Measurements from ENCODE around the gene MADCAM1. TPM values are rescaled to one million over a fixed set of nuclear protein-coding genes. Genes with fewer than 3 reads are reported as not detected.
"Not testable (repeated sequence)": the region's sequence is repeated elsewhere in the genome, so short reads cannot be mapped to it uniquely, and the experiment has no call there.

Gene MADCAM1
- total and polyA plus RNA-seq, 2 donors (not counting 1 experiment from before 2014, with no cell fraction given) = 0.70 to 2.5 TPM

DNA sequence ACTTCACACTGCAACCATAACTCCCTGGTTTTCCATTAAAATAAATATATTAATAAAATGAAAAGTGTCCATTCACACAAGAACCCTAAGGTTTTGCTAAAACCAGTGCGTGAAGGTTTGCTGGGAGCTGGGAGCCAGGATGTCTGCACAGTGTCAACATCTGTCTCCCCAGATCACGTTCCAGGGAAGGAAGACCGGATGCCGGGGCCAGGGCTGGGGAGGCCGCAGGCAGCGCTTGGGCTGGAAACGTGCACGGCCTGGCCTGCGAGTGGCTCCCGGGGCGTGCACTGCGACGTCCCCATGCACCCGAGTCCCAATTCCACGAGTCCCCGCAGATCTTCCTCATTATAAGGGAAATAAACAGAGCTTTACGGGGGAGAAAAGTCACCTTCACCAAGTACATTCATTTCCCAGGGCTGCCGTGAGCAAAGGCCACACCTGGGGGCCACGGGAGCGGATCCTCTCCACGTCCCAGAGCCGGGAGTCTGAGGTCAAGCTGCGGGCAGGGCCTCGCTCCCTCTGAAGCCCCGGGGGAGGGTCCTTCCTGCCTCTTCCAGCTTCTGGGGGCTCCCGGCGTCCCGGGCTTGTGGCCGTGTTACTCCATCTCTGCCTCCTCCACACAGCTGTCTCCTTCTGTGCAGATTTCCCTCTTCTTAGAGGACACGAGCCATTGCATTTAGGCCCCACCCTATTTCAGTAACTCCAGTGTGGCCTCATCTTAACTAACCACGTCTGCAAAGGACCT lies 48.3 kb upstream of the MADCAM1 start:
- no peaks in the 10 kb centered on the region for H3K27me3 Mint-ChIP-seq
- no peaks in the 10 kb centered on the region for H3K4me1 Mint-ChIP-seq
- no peak overlapping the region for H3K4me3 Mint-ChIP-seq
- Histone ChIP-seq H2AFZ (ENCODE audit: insufficient read depth, low read depth, low read length, poor library complexity, severe bottlenecking) (no peak overlapping the region), H3K9me3 (ENCODE audit: control extremely low read depth in 1 of 3, control insufficient read depth in 2 of 3, insufficient read depth in 1 of 3, low read length in 2 of 3) (peaks cover 0 to 30% (median 0%) of the 10 kb centered on the region in 3 donors), H3K27ac (ENCODE audit: low read length in 2 of 2) (no peak overlapping the region), H3K4me3 (ENCODE audit: control extremely low read depth in 1 of 5, extremely low read depth in 1 of 5, insufficient read depth in 1 of 5, low read depth in 2 of 5, low read length in 4 of 5) (no peak overlapping the region), H3K36me3 (replicated peaks in 1 of 2; ENCODE audit: control extremely low read depth in 1 of 2, control insufficient read depth in 1 of 2, extremely low read depth in 1 of 2, insufficient read depth in 2 of 2, low read length in 1 of 2) (no peaks in the 10 kb centered on the region), H3K27me3 (replicated peaks in 1 of 4; ENCODE audit: control extremely low read depth in 1 of 4, control insufficient read depth in 3 of 4, insufficient read depth in 4 of 4, low read length in 3 of 4) (no peaks in the 10 kb centered on the region), H3K4me2 (replicated peaks; ENCODE audit: low read depth, low read length, poor library complexity, severe bottlenecking) (no peak overlapping the region), H4K20me1 (ENCODE audit: control insufficient read depth, insufficient read depth, low read length, poor library complexity, severe bottlenecking) (no peaks in the 10 kb centered on the region), H3K4me1 (ENCODE audit: control insufficient read depth in 2 of 2, insufficient read depth in 2 of 2, low read length in 2 of 2) (no peaks in the 10 kb centered on the region), H3K79me2 (ENCODE audit: control insufficient read depth, insufficient read depth, low read length) (no peaks in the 10 kb centered on the region), H3K9ac (ENCODE audit: low read length) (no peak overlapping the region)
- ATAC-seq (ENCODE audit: low read depth) (no peak), DNase-seq (no peak)
- no peaks in the 10 kb centered on the region for H3K9me3 Mint-ChIP-seq (ENCODE audit: insufficient read depth)
- ChIA-PET CTCF (no interaction called here), POLR2A (no interaction called here)
- intact Hi-C loops (cut with micrococcal nuclease) = no loop called here
- WGBS (ENCODE audit: insufficient coverage) = 56% methylated on average over 30 of the region's 31 CpGs
- H3K27ac Mint-ChIP-seq = no peak overlapping the region
- no peak for TF ChIP-seq EZH2 (IDR thresholded peaks at IDR 0.05; ENCODE audit: borderline replicate concordance, insufficient read depth, low read depth, low read length, poor library complexity, severe bottlenecking)
- TF ChIP-seq, protein P1, sequence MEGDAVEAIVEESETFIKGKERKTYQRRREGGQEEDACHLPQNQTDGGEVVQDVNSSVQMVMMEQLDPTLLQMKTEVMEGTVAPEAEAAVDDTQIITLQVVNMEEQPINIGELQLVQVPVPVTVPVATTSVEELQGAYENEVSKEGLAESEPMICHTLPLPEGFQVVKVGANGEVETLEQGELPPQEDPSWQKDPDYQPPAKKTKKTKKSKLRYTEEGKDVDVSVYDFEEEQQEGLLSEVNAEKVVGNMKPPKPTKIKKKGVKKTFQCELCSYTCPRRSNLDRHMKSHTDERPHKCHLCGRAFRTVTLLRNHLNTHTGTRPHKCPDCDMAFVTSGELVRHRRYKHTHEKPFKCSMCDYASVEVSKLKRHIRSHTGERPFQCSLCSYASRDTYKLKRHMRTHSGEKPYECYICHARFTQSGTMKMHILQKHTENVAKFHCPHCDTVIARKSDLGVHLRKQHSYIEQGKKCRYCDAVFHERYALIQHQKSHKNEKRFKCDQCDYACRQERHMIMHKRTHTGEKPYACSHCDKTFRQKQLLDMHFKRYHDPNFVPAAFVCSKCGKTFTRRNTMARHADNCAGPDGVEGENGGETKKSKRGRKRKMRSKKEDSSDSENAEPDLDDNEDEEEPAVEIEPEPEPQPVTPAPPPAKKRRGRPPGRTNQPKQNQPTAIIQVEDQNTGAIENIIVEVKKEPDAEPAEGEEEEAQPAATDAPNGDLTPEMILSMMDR (IDR thresholded peaks at IDR 0.05) = no peak

DNA sequence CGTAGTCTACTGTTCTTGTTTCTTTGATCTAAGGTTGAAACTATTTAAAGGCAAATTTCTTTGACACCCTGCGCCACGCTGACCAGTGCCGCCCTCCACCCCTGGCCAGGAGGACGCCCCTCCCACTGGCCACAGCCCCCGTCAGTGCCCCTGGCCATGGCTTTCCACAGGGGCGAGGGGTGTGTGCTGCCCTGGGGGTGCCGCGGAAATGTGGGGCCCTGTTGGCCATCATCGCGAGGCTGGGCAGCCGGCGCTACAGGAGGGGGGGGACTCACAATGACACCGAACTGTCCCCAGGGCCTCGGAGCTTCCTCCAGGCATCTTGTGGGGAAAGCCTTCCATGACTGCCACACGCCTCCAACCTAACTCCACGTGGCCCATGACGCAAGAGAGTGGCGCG lies 46.4 kb upstream of the MADCAM1 start:
- intact Hi-C loops (cut with micrococcal nuclease) = no loop called here
- CTCF ChIA-PET = no interaction called here
- 97% methylated on average over 16 of the region's 20 CpGs for WGBS (ENCODE audit: insufficient coverage)
- Histone ChIP-seq H4K20me1 (ENCODE audit: control insufficient read depth, insufficient read depth, low read length, poor library complexity, severe bottlenecking) (no peaks in the 10 kb centered on the region), H3K4me3 (ENCODE audit: control extremely low read depth in 1 of 5, extremely low read depth in 1 of 5, insufficient read depth in 1 of 5, low read depth in 2 of 5, low read length in 4 of 5) (no peak overlapping the region), H2AFZ (ENCODE audit: insufficient read depth, low read depth, low read length, poor library complexity, severe bottlenecking) (no peak overlapping the region), H3K9ac (ENCODE audit: low read length) (no peak overlapping the region), H3K79me2 (ENCODE audit: control insufficient read depth, insufficient read depth, low read length) (no peaks in the 10 kb centered on the region), H3K9me3 (ENCODE audit: control extremely low read depth in 1 of 3, control insufficient read depth in 2 of 3, insufficient read depth in 1 of 3, low read length in 2 of 3) (peaks cover 0 to 26% (median 0%) of the 10 kb centered on the region in 3 donors), H3K27me3 (replicated peaks in 1 of 4; ENCODE audit: control extremely low read depth in 1 of 4, control insufficient read depth in 3 of 4, insufficient read depth in 4 of 4, low read length in 3 of 4) (no peaks in the 10 kb centered on the region), H3K4me1 (ENCODE audit: control insufficient read depth in 2 of 2, insufficient read depth in 2 of 2, low read length in 2 of 2) (no peaks in the 10 kb centered on the region), H3K36me3 (replicated peaks in 1 of 2; ENCODE audit: control extremely low read depth in 1 of 2, control insufficient read depth in 1 of 2, extremely low read depth in 1 of 2, insufficient read depth in 2 of 2, low read length in 1 of 2) (no peaks in the 10 kb centered on the region), H3K4me2 (replicated peaks; ENCODE audit: low read depth, low read length, poor library complexity, severe bottlenecking) (no peak overlapping the region), H3K27ac (ENCODE audit: low read length in 2 of 2) (no peak overlapping the region)
- Mint-ChIP-seq H3K4me1 (no peaks in the 10 kb centered on the region), H3K4me3 (no peak overlapping the region), H3K27me3 (no peaks in the 10 kb centered on the region), H3K27ac (no peak overlapping the region), H3K9me3 (ENCODE audit: insufficient read depth) (no peaks in the 10 kb centered on the region)
- ATAC-seq (ENCODE audit: low read depth) (no peak), DNase-seq (no peak)
- TF ChIP-seq, protein P1 (IDR thresholded peaks at IDR 0.05) = no peak
- TF ChIP-seq EZH2 (IDR thresholded peaks at IDR 0.05; ENCODE audit: borderline replicate concordance, insufficient read depth, low read depth, low read length, poor library complexity, severe bottlenecking) = no peak
- POLR2A ChIA-PET = no interaction called here

DNA sequence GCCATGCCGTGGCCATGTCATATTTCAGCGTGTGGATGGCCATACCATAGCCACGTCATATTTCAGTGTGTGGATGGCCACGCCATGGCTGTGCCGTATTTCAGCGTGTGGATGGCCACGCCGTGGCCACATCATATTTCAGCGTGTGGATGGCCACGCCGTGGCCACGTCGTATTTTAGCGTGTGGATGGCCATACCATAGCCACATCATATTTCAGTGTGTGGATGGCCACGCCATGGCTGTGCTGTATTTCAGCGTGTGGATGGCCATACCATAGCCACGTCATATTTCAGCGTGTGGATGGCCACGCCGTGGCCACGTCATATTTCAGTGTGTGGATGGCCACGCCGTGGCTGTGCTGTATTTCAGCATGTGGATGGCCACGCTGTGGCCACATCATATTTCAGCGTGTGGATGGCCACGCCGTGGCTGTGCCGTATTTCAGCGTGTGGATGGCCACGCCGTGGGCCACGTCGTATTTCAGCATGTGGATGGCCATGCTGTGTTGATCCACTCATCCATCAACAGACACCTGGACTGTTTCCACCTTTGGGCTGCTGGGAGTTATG lies 45.3 kb upstream of the MADCAM1 start:
- ATAC-seq (ENCODE audit: low read depth); H3K9ac ChIP-seq (ENCODE audit: low read length); H2AFZ ChIP-seq (ENCODE audit: insufficient read depth, low read depth, low read length, poor library complexity, severe bottlenecking); CTCF ChIA-PET; H3K27me3 ChIP-seq (replicated peaks in 1 of 4; ENCODE audit: control extremely low read depth in 1 of 4, control insufficient read depth in 3 of 4, insufficient read depth in 4 of 4, low read length in 3 of 4); POLR2A ChIA-PET; H3K9me3 Mint-ChIP-seq (ENCODE audit: insufficient read depth); H3K4me3 ChIP-seq (ENCODE audit: control extremely low read depth in 1 of 5, extremely low read depth in 1 of 5, insufficient read depth in 1 of 5, low read depth in 2 of 5, low read length in 4 of 5); H4K20me1 ChIP-seq (ENCODE audit: control insufficient read depth, insufficient read depth, low read length, poor library complexity, severe bottlenecking); H3K4me3 Mint-ChIP-seq; H3K27me3 Mint-ChIP-seq; H3K4me2 ChIP-seq (replicated peaks; ENCODE audit: low read depth, low read length, poor library complexity, severe bottlenecking); H3K27ac ChIP-seq (ENCODE audit: low read length in 2 of 2); H3K27ac Mint-ChIP-seq; H3K4me1 Mint-ChIP-seq; intact Hi-C loops (cut with micrococcal nuclease); H3K4me1 ChIP-seq (ENCODE audit: control insufficient read depth in 2 of 2, insufficient read depth in 2 of 2, low read length in 2 of 2); DNase-seq; H3K79me2 ChIP-seq (ENCODE audit: control insufficient read depth, insufficient read depth, low read length); H3K36me3 ChIP-seq (replicated peaks in 1 of 2; ENCODE audit: control extremely low read depth in 1 of 2, control insufficient read depth in 1 of 2, extremely low read depth in 1 of 2, insufficient read depth in 2 of 2, low read length in 1 of 2): not testable (repeated sequence)
- peaks cover 0 to 25% (median 0%) of the 10 kb centered on the region in 3 donors for H3K9me3 ChIP-seq (ENCODE audit: control extremely low read depth in 1 of 3, control insufficient read depth in 2 of 3, insufficient read depth in 1 of 3, low read length in 2 of 3)
- 97% methylated on average over 32 of the region's 33 CpGs for WGBS (ENCODE audit: insufficient coverage)

All from B cell (primary cell).